Gastrocnemius medialis (tissue), 4 donors: ENCODE measurements around the gene TOR1B.

ENCODE experiments used
- POLR2A ChIP-seq, 2 donors: fragments of 450-650 bp; IDR thresholded peaks; one replicate each; pipeline ENCODE4 v1.6.1; 2017; ENCODE audit warnings: antibody characterized with exemption in 2 of 2, mild to moderate bottlenecking in 2 of 2, moderate library complexity in 2 of 2
- TF ChIP-seq, protein P1 (sequence below), 5 experiments: fragments of 450-650 bp in 3 of 5; fragments of 200-600 bp in 2 of 5; sonication (generic) in 2 of 5; IDR thresholded peaks in 4 of 5; conservative IDR thresholded peaks in 1 of 5; 1 replicate in 4 of 5; 2 replicates in 1 of 5; pipeline ENCODE4 v1.5.1; 2016 to 2019; ENCODE audit warnings: antibody characterized with exemption in 5 of 5, mild to moderate bottlenecking in 3 of 5, moderate library complexity in 3 of 5

DNA sequence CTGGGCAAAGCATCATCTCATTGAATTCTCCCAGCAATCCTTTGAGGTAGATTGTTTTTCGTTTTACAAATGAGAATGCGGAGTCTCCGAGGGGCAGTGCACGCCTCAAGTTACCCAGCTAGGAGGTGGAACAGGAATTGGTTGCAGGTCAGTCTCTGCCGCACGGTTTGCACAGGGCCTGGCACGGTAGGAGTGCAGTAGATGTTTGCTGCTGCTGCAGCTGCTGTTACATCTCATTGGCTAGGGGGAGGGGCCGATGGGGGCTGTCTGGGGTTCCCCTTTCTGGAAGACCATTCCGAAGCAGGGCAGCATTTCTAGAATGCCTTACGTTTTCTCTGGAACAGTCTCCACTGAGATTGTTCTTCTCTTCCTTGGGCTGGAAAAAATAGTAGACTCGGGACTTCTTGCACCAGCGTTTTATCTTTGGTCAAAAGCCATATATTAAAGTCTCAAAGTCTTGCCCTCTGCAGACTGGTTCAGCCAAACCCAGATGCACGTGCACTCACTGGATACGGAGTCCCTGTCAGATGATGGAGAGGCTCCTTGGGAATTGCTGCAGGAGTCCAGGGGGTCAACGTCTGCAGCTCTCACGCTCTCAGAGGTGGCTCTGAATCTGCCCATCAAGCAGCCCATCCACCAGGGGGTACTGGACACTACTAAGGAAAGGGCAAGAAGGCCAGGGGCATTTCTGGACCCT is 33.5 kb downstream of the TOR1B start:
- TF ChIP-seq, protein P1, sequence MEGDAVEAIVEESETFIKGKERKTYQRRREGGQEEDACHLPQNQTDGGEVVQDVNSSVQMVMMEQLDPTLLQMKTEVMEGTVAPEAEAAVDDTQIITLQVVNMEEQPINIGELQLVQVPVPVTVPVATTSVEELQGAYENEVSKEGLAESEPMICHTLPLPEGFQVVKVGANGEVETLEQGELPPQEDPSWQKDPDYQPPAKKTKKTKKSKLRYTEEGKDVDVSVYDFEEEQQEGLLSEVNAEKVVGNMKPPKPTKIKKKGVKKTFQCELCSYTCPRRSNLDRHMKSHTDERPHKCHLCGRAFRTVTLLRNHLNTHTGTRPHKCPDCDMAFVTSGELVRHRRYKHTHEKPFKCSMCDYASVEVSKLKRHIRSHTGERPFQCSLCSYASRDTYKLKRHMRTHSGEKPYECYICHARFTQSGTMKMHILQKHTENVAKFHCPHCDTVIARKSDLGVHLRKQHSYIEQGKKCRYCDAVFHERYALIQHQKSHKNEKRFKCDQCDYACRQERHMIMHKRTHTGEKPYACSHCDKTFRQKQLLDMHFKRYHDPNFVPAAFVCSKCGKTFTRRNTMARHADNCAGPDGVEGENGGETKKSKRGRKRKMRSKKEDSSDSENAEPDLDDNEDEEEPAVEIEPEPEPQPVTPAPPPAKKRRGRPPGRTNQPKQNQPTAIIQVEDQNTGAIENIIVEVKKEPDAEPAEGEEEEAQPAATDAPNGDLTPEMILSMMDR (IDR thresholded peaks at IDR 0.05 in 4 of 5, conservative IDR thresholded peaks at IDR 0.05 in 1 of 5): no peak
- no peak for TF ChIP-seq POLR2A (IDR thresholded peaks at IDR 0.05)
